ENCODE results near the gene SLC2A9. TPM values are rescaled to one million over a fixed set of nuclear protein-coding genes. Genes with fewer than 3 reads are reported as not detected.

The SLC2A9 gene
- total and polyA plus RNA-seq, 8 donors: 1.2 to 5.7 (median 2.4) TPM

- TF ChIP-seq, protein P1, sequence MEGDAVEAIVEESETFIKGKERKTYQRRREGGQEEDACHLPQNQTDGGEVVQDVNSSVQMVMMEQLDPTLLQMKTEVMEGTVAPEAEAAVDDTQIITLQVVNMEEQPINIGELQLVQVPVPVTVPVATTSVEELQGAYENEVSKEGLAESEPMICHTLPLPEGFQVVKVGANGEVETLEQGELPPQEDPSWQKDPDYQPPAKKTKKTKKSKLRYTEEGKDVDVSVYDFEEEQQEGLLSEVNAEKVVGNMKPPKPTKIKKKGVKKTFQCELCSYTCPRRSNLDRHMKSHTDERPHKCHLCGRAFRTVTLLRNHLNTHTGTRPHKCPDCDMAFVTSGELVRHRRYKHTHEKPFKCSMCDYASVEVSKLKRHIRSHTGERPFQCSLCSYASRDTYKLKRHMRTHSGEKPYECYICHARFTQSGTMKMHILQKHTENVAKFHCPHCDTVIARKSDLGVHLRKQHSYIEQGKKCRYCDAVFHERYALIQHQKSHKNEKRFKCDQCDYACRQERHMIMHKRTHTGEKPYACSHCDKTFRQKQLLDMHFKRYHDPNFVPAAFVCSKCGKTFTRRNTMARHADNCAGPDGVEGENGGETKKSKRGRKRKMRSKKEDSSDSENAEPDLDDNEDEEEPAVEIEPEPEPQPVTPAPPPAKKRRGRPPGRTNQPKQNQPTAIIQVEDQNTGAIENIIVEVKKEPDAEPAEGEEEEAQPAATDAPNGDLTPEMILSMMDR (IDR thresholded peaks at IDR 0.05): no peak
- Histone ChIP-seq H3K27ac (peak overlapping the region; percentile 44 to 61 (median 54)), H3K9me3 (no peaks in the 10 kb centered on the region), H3K4me3 (no peak overlapping the region), H3K4me1 (no peaks in the 10 kb centered on the region), H3K27me3 (no peaks in the 10 kb centered on the region), H3K36me3 (no peaks in the 10 kb centered on the region)
- FAIRE-seq (no peak), ATAC-seq (peak; percentile 66 to 90 (median 86)), DNase-seq (peak in 2 of 6 donors; percentile 32 to 33)
- WGBS, 2 donors: 44 to 51% methylated on average over 8 of the region's 8 CpGs
- intact Hi-C loops (cut with DNase I): no loop called here
Measured at GRCh38 chr4:10056334-10057022, 35.2 kb upstream of the SLC2A9 start.

- Histone ChIP-seq H3K9me3 (no peaks in the 10 kb centered on the region), H3K4me1 (no peaks in the 10 kb centered on the region), H3K36me3 (no peaks in the 10 kb centered on the region), H3K4me3 (no peak overlapping the region), H3K27ac (peak overlapping the region in 3 of 4 donors; percentile 8 to 42 (median 37)), H3K27me3 (no peaks in the 10 kb centered on the region)
- TF ChIP-seq, protein P1 (IDR thresholded peaks at IDR 0.05): no peak
- WGBS, 2 donors: 67 to 75% methylated on average over 4 of the region's 4 CpGs
- intact Hi-C loops (cut with DNase I): no loop called here
- FAIRE-seq: no peak
- DNase-seq: no peak
- ATAC-seq: no peak
Measured at GRCh38 chr4:10055871-10056270, 34.6 kb upstream of the SLC2A9 start.

- ATAC-seq (no peak), DNase-seq (no peak), FAIRE-seq (no peak)
- TF ChIP-seq, protein P1 (IDR thresholded peaks at IDR 0.05): no peak
- Histone ChIP-seq H3K9me3 (no peaks in the 10 kb centered on the region), H3K4me3 (no peak overlapping the region), H3K36me3 (no peaks in the 10 kb centered on the region), H3K4me1 (no peaks in the 10 kb centered on the region), H3K27me3 (no peaks in the 10 kb centered on the region), H3K27ac (no peak overlapping the region)
- WGBS, 2 donors: 46 to 52% methylated on average over 4 of the region's 4 CpGs
- intact Hi-C loops (cut with DNase I): no loop called here
Measured at GRCh38 chr4:10054571-10055041, 33.3 kb upstream of the SLC2A9 start.

DNA sequence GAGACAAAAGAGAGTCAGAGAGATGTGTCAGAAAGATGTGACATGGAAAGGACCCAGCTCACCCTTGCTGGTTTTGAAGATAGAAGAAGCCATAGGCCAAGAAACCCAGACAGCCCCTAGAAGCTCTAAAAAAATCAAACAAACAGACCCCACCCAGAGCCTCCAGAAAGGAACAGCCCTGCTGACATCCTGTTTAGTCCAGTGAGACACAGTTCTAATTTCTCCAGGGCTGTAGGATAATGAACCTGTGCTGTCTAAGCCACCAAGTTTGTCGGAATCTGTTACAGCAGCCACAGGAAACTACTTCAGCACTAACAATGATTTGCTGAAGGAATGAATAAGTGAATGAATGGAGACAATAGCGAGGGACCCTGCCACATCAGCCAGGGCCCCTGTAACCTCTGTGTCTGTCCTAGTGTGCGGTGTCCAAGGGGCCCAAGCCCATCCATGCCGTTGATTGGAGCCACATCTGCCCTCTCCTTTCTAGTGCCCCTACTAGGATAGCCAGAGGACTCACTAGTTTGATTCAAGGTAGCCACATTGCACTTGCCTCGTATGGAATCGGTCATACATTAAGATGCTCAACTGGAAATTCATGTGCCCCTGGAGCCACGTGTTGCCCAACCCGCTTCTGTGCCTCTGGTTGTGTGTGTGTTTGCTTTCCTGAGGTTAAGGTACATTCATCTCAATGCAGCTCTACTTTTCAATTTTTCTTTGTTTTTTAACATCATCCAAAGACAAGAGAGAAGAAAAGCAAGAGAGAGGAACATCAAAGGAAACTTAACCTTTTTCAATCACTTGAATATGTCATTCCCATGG lies 32.5 kb upstream of the SLC2A9 start:
- no peak for DNase-seq
- no peak overlapping the region for H3K27ac ChIP-seq
- no peaks in the 10 kb centered on the region for H3K27me3 ChIP-seq
- WGBS, 2 donors: 63 to 75% methylated on average over 8 of the region's 8 CpGs
- no peak for ATAC-seq
- no peaks in the 10 kb centered on the region for H3K36me3 ChIP-seq
- peaks cover 0 to 4% (median 0%) of the 10 kb centered on the region in 3 donors for H3K4me1 ChIP-seq
- H3K9me3 ChIP-seq: no peaks in the 10 kb centered on the region
- TF ChIP-seq, protein P1 (IDR thresholded peaks at IDR 0.05): no peak
- intact Hi-C loops (cut with DNase I): no loop called here
- H3K4me3 ChIP-seq: no peak overlapping the region
- no peak for FAIRE-seq

Data from pancreas (tissue), 10 donors.